GM23338 (cell line): Measurements from ENCODE around the gene ATP1B3. TPM values are rescaled to one million over a fixed set of nuclear protein-coding genes. Genes with fewer than 3 reads are reported as not detected.

Source experiments
- ATAC-seq: fragments of 200-7000 bp; cut with Tn5 transposase; 3 replicates; pipeline ENCODE4 v1.9.1; 2020
- DNase-seq: peaks from one replicate; pipeline ENCODE4 v3.0.0-alpha.2; 2015; ENCODE audit warnings: low spot score
- H2AFZ ChIP-seq: fragments of 200-600 bp; sonication (generic); 2 replicates; pipeline ENCODE4 v1.8.0; 2016; ENCODE audit warnings: antibody characterized with exemption, mild to moderate bottlenecking, moderate library complexity
- H3F3A ChIP-seq: fragments of 200-600 bp; sonication (generic); replicated peaks from 2 replicates; pipeline ENCODE4 v1.8.0; 2017; ENCODE audit warnings: antibody characterized with exemption, mixed run types, low read depth
- H3K27ac ChIP-seq: fragments of 200-600 bp; sonication (generic); 2 replicates; pipeline ENCODE4 v1.6.1; 2016; ENCODE audit warnings: low read depth
- H3K27me3 ChIP-seq: fragments of 200-600 bp; sonication (generic); 2 replicates; pipeline ENCODE4 v1.8.0; 2016; ENCODE audit warnings: mild to moderate bottlenecking, mixed run types, moderate library complexity; ENCODE audit not compliant: insufficient read depth
- H3K36me3 ChIP-seq: fragments of 200-600 bp; sonication (generic); 2 replicates; pipeline ENCODE4 v1.8.0; 2016; ENCODE audit warnings: mild to moderate bottlenecking; ENCODE audit not compliant: insufficient read depth
- H3K4me1 ChIP-seq: fragments of 200-600 bp; sonication (generic); 2 replicates; pipeline ENCODE4 v1.8.0; 2016; ENCODE audit warnings: mild to moderate bottlenecking, moderate library complexity; ENCODE audit not compliant: insufficient read depth
- H3K4me2 ChIP-seq: fragments of 200-600 bp; sonication (generic); 2 replicates; pipeline ENCODE4 v1.7.1; 2017; ENCODE audit warnings: mixed run types
- H3K4me3 ChIP-seq: fragments of 200-600 bp; sonication (generic); 2 replicates; pipeline ENCODE4 v1.6.1; 2016; ENCODE audit warnings: mixed run types
- H3K79me2 ChIP-seq: fragments of 200-600 bp; sonication (generic); replicated peaks from 2 replicates; pipeline ENCODE4 v1.8.0; 2017; ENCODE audit warnings: mild to moderate bottlenecking; ENCODE audit not compliant: insufficient read depth
- H3K9me2 ChIP-seq: fragments of 200-600 bp; sonication (generic); 2 replicates; pipeline ENCODE4 v1.8.0; 2017; ENCODE audit not compliant: insufficient read depth
- H4K20me1 ChIP-seq: fragments of 200-600 bp; sonication (generic); replicated peaks from 2 replicates; pipeline ENCODE4 v1.8.0; 2017; ENCODE audit warnings: mild to moderate bottlenecking; ENCODE audit not compliant: insufficient read depth
- H3K27ac Mint-ChIP-seq: 2 replicates; pipeline ENCODE4 v1.8.0; 2020; ENCODE audit warnings: inconsistent platforms, mild to moderate bottlenecking, moderate library complexity, mixed read lengths
- H3K27me3 Mint-ChIP-seq: 3 replicates; pipeline ENCODE4 v1.8.0; 2022; ENCODE audit warnings: low read depth, mild to moderate bottlenecking, moderate library complexity, mixed read lengths, inconsistent platforms; ENCODE audit not compliant: insufficient read depth, poor library complexity
- H3K36me3 Mint-ChIP-seq: 3 replicates; pipeline ENCODE4 v1.8.0; 2021; ENCODE audit warnings: low read depth, mild to moderate bottlenecking, inconsistent platforms, moderate library complexity, mixed read lengths
- H3K4me1 Mint-ChIP-seq: 3 replicates; pipeline ENCODE4 v1.8.0; 2020; ENCODE audit warnings: mild to moderate bottlenecking, inconsistent platforms, mixed read lengths
- H3K4me3 Mint-ChIP-seq: 3 replicates; pipeline ENCODE4 v1.8.0; 2021; ENCODE audit warnings: moderate library complexity, mild to moderate bottlenecking, inconsistent platforms, mixed read lengths
- H3K9me3 Mint-ChIP-seq: 3 replicates; pipeline ENCODE4 v1.8.0; 2020; ENCODE audit warnings: moderate library complexity, mild to moderate bottlenecking, inconsistent platforms, mixed read lengths
- CREB1 ChIP-seq: fragments of 250-450 bp; sonication (Bioruptor Pico); IDR thresholded peaks from 2 replicates; pipeline ENCODE4 v1.5.0; 2020; ENCODE audit warnings: low read depth, mild to moderate bottlenecking, moderate library complexity
- EZH2 ChIP-seq: fragments of 200-600 bp; sonication (generic); IDR thresholded peaks from one replicate; pipeline ENCODE4 v1.8.0; 2017; ENCODE audit warnings: antibody characterized with exemption, mild to moderate bottlenecking, low read depth; ENCODE audit not compliant: unreplicated experiment
- EZH2phosphoT487 ChIP-seq: fragments of 200-600 bp; sonication (generic); IDR thresholded peaks from one replicate; pipeline ENCODE4 v1.8.1; 2018; ENCODE audit warnings: antibody characterized with exemption; ENCODE audit not compliant: unreplicated experiment
- JUNB ChIP-seq: IDR thresholded peaks from one replicate; pipeline ENCODE4 v1.6.1; 2016; ENCODE audit warnings: antibody characterized with exemption; ENCODE audit not compliant: unreplicated experiment
- NANOG ChIP-seq: IDR thresholded peaks from 2 replicates; pipeline ENCODE4 v1.6.1; 2016; ENCODE audit warnings: antibody characterized with exemption, borderline replicate concordance
- POLR2AphosphoS5 ChIP-seq: IDR thresholded peaks from 2 replicates; pipeline ENCODE4 v1.6.1; 2016; ENCODE audit warnings: antibody characterized with exemption, low read depth
- STAT1 ChIP-seq: IDR thresholded peaks from one replicate; pipeline ENCODE4 v1.6.1; 2016; ENCODE audit warnings: antibody characterized with exemption; ENCODE audit not compliant: unreplicated experiment
- ZNF114 ChIP-seq: fragments of 250-450 bp; sonication (Bioruptor Pico); IDR thresholded peaks from 2 replicates; pipeline ENCODE4 v1.5.0; 2020; ENCODE audit warnings: mild to moderate bottlenecking, moderate library complexity
- ZNF331 ChIP-seq: fragments of 250-450 bp; sonication (Bioruptor Pico); IDR thresholded peaks from 2 replicates; pipeline ENCODE4 v1.5.0; 2020; ENCODE audit warnings: low read depth, mild to moderate bottlenecking, moderate library complexity
- ZNF462 ChIP-seq: fragments of 250-450 bp; sonication (Bioruptor Pico); IDR thresholded peaks from 2 replicates; pipeline ENCODE4 v1.5.0; 2020; ENCODE audit warnings: mild to moderate bottlenecking, moderate library complexity
- polyA plus RNA-seq: library from polyadenylated mRNA; unstranded; fragments of >200 nt; fragmentation: Nextera tagmentation; extraction: Ambion mirVana; gene quantifications from 2 replicates; pipeline ENCODE4 v1.2.1, GENCODE V29; 2016
- total RNA-seq: library from RNA; depleted of rRNA; stranded (reverse); fragments of >200 nt; shearing (Covaris generic); gene quantifications from 2 replicates; pipeline ENCODE4 v1.2.3, GENCODE V29; 2014
- TF ChIP-seq, protein P1 (sequence below): IDR thresholded peaks from one replicate; pipeline ENCODE4 v1.6.1; 2018; ENCODE audit warnings: antibody characterized with exemption; ENCODE audit not compliant: unreplicated experiment
- TF ChIP-seq, protein P2 (sequence below): IDR thresholded peaks from 2 replicates; pipeline ENCODE4 v1.6.1; 2016; ENCODE audit warnings: antibody characterized with exemption
- TF ChIP-seq, protein P3 (sequence below), 2 experiments: fragments of 200-600 bp in 1 of 2; sonication (generic) in 1 of 2; conservative IDR thresholded peaks; 2 replicates each; pipeline versions ENCODE4 v1.5.1 to v1.6.1; 2016 to 2017; ENCODE audit warnings: antibody characterized with exemption in 2 of 2, low read depth in 2 of 2, mild to moderate bottlenecking in 2 of 2, moderate library complexity in 1 of 2

Gene ATP1B3
- total and polyA plus RNA-seq, 2 experiments from 2014 or later, result 135 to 315 TPM

DNA sequence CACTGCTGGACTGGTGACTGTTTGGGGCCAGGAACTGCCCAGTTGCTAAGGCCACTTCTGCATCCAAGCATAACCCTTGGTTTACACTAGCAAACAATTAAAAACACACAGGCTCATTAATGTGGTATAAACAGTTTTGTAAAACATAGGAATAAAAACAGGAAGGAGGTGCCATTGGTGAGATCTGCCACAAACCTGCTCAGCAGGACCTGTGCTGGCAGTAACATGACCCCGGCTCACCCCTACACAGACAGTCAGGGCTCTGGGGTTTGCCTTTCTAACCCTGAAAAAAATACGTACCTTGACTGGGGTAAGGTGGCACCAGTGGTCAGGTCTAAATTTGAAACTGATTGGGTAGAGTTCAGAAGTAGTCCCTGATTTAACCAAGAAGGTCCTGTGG is 76.2 kb downstream of the ATP1B3 start:
- no peaks in the 10 kb centered on the region; the same call in 2 of the 3 replicates for H3K4me1 Mint-ChIP-seq
- no peaks in the 10 kb centered on the region for H3K79me2 ChIP-seq
- no peak for TF ChIP-seq CREB1 (CRISPR knock-in tag)
- TF ChIP-seq, protein P1, sequence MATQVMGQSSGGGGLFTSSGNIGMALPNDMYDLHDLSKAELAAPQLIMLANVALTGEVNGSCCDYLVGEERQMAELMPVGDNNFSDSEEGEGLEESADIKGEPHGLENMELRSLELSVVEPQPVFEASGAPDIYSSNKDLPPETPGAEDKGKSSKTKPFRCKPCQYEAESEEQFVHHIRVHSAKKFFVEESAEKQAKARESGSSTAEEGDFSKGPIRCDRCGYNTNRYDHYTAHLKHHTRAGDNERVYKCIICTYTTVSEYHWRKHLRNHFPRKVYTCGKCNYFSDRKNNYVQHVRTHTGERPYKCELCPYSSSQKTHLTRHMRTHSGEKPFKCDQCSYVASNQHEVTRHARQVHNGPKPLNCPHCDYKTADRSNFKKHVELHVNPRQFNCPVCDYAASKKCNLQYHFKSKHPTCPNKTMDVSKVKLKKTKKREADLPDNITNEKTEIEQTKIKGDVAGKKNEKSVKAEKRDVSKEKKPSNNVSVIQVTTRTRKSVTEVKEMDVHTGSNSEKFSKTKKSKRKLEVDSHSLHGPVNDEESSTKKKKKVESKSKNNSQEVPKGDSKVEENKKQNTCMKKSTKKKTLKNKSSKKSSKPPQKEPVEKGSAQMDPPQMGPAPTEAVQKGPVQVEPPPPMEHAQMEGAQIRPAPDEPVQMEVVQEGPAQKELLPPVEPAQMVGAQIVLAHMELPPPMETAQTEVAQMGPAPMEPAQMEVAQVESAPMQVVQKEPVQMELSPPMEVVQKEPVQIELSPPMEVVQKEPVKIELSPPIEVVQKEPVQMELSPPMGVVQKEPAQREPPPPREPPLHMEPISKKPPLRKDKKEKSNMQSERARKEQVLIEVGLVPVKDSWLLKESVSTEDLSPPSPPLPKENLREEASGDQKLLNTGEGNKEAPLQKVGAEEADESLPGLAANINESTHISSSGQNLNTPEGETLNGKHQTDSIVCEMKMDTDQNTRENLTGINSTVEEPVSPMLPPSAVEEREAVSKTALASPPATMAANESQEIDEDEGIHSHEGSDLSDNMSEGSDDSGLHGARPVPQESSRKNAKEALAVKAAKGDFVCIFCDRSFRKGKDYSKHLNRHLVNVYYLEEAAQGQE, result no peak
- TF ChIP-seq EZH2phosphoT487, result no peak
- TF ChIP-seq NANOG, result no peak
- TF ChIP-seq JUNB, result no peak
- no peak for TF ChIP-seq EZH2
- TF ChIP-seq, protein P2, sequence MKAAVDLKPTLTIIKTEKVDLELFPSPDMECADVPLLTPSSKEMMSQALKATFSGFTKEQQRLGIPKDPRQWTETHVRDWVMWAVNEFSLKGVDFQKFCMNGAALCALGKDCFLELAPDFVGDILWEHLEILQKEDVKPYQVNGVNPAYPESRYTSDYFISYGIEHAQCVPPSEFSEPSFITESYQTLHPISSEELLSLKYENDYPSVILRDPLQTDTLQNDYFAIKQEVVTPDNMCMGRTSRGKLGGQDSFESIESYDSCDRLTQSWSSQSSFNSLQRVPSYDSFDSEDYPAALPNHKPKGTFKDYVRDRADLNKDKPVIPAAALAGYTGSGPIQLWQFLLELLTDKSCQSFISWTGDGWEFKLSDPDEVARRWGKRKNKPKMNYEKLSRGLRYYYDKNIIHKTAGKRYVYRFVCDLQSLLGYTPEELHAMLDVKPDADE, result no peak
- no peak for TF ChIP-seq ZNF114
- no peak for TF ChIP-seq ZNF331 (CRISPR knock-in tag)
- no peak for TF ChIP-seq STAT1
- TF ChIP-seq, protein P3, sequence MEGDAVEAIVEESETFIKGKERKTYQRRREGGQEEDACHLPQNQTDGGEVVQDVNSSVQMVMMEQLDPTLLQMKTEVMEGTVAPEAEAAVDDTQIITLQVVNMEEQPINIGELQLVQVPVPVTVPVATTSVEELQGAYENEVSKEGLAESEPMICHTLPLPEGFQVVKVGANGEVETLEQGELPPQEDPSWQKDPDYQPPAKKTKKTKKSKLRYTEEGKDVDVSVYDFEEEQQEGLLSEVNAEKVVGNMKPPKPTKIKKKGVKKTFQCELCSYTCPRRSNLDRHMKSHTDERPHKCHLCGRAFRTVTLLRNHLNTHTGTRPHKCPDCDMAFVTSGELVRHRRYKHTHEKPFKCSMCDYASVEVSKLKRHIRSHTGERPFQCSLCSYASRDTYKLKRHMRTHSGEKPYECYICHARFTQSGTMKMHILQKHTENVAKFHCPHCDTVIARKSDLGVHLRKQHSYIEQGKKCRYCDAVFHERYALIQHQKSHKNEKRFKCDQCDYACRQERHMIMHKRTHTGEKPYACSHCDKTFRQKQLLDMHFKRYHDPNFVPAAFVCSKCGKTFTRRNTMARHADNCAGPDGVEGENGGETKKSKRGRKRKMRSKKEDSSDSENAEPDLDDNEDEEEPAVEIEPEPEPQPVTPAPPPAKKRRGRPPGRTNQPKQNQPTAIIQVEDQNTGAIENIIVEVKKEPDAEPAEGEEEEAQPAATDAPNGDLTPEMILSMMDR (conservative IDR thresholded peaks at IDR 0.05; ENCODE audit: low read depth in 2 of 2), result no peak
- TF ChIP-seq POLR2AphosphoS5, result no peak
- TF ChIP-seq ZNF462 (CRISPR knock-in tag), result no peak
- H3K4me3 ChIP-seq, result no peak overlapping the region
- no peak overlapping the region for H2AFZ ChIP-seq
- no peak overlapping the region for H3K4me2 ChIP-seq
- no peaks in the 10 kb centered on the region for H3K9me2 ChIP-seq
- no peak overlapping the region for H3K27ac Mint-ChIP-seq
- H3K27me3 Mint-ChIP-seq, result peaks cover 10% of the 10 kb centered on the region
- H3F3A ChIP-seq, result 0 out of 2 replicates have a peak, but pooled peaks cover 7% of the 10 kb centered on the region
- 0 out of 2 replicates have a peak overlapping the region, but pooled peaks have one; percentile 63 for H3K27ac ChIP-seq
- H3K27me3 ChIP-seq, result no peaks in the 10 kb centered on the region
- H3K36me3 ChIP-seq, result peaks cover 12% of the 10 kb centered on the region
- H3K9me3 Mint-ChIP-seq, result no peaks in the 10 kb centered on the region
- DNase-seq (no peak), ATAC-seq (no peak)
- peaks cover 38% of the 10 kb centered on the region for H3K36me3 Mint-ChIP-seq
- no peak overlapping the region for H3K4me3 Mint-ChIP-seq
- H4K20me1 ChIP-seq, result no peaks in the 10 kb centered on the region; the same call in 1 of the 2 replicates
- H3K4me1 ChIP-seq, result no peaks in the 10 kb centered on the region
